Activated CD8-positive, alpha-beta memory T cell treated with anti-CD3 and anti-CD28 coated beads, Interleukin-2, amount 50 U/mL, for 1 hour (primary cell): ENCODE results near the gene CCR7.

Experiments used
- DNase-seq: peaks from one replicate; pipeline ENCODE4 v3.0.0-alpha.2; 2020; ENCODE audit errors: extremely low read depth

Gene CCR7

DNA sequence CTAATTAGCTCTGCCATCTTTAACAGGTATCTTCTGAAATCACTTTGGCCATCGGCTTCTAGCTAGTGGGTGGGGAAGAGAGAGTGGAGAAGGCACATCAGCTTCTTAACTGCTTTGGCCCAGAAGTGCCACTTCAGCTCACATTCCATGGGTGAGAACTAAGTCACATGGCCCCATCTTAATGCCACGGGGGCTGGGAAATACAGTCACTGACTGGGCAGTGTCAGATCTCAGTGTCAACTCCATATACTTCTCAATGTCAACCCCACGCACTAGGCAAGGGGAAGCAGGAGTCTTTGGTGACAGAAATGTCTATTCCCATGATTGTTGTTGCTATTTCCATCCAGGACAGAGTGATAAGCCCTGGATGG, 29.4 kb downstream of the CCR7 start:
- DNase-seq, result no peak

GRCh38 chr17:40535438-40535837, 29.8 kb downstream of the CCR7 start:
- DNase-seq, result no peak

GRCh38 chr17:40534371-40535189, 30.7 kb downstream of the CCR7 start:
- DNase-seq, result no peak

GRCh38 chr17:40533896-40534295, 31.4 kb downstream of the CCR7 start:
- DNase-seq, result no peak

GRCh38 chr17:40532520-40533253, 32.6 kb downstream of the CCR7 start:
- DNase-seq, result no peak

DNA sequence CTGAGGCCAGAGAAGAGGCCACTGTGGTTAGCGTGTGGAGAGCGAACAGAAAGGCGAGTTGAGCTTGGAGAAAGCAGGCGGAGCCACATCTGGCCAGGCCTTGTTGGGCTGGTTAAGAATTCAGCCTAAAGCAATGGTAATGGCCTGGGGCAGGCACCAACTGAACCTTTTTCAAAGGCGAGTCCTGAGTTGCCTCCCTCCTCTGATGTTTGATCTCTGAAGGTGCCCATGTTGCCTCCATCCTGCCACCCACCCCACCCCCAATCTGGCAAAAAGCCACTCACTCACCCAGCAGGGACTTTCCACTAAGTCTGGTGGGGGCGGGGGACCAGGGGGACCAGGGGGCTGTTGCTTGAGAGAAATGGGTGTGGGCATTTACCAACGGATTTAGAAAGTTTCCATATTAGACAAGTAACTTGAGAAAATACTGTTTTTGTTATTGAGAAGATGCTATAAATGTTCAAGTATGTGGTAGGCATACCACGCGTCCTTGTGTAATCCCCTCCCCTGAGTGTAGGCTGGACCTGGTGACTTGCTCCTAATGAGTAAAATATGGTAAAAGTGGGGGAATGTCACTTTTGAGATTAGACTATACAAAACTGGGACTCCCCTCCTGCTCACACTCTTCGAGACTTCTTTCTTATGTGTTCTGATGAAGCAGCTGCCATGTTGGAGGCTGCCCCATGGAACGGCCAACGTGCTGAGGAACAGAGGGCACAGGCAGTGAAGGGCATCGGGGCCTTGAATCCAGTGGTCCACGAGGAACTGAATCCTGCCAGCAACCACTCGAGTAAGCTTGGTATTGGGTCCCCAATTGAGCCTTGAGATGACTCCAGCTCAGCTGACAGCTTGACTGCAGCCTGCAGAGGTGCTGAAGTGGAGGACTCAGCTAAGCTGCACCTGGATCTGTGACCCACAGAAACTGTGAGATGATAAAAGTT, 34.0 kb downstream of the CCR7 start:
- no peak for DNase-seq

DNA sequence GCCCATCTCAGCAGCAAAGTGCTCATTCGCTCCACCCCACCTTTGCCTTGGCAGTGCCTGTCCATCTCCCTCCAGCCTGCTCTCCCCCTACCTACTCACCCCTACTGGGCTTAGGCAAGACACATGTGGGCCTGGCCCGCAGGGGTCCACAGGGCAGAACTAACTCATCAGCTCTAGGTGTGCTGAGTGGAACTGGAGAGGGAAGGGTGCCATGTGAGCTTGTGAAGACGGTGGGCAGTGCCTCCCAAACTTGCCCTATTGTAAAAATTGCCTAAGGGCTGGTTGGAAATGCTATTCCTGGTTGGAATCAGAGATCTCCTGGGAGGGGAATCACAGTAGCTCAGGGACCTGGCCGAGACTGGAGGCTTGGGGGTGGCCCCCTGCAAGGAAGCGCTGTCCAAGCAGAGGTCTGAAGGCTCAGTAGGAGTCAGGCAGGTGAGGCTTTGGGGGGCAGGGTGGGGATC, 34.7 kb downstream of the CCR7 start:
- DNase-seq, result no peak

- DNase-seq, result no peak
These were observed 35.3 kb downstream of the CCR7 start for GRCh38 chr17:40529991-40530390.

DNA sequence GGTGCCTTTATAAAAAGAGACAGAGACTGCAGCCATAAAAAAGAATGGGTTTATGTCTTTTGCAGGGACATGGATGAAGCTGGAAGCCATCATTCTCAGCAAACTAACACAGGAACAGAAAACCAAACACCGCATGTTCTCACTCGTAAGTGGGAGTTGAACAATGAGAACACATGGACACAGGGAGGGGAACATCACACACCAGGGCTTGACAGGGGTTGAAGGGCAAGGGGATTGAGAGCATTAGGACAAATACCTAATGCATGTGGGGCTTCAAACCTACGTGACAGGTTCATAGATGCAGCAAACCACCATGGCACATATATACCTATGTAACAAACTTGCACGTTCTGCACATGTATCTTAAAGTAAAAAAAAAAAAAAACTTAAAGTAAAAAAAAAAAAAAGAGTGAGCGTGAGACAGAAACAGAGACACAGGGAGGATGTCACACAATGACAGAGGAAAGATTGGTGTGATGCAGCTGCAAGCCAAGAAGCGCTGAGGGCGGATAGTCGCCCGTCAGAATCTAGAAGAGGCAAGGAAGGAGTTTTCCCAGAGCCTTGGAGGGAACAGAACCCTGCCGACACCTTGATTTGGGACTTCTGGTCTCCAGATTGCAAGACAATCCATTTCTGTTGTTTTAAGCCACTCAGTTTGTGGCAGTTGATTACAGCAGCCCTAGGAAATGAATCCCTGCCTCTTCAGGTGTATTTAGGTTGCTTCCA, 36.4 kb downstream of the CCR7 start:
- DNase-seq, result no peak

GRCh38 chr17:40526668-40527067, 38.6 kb downstream of the CCR7 start:
- DNase-seq, result no peak

DNA sequence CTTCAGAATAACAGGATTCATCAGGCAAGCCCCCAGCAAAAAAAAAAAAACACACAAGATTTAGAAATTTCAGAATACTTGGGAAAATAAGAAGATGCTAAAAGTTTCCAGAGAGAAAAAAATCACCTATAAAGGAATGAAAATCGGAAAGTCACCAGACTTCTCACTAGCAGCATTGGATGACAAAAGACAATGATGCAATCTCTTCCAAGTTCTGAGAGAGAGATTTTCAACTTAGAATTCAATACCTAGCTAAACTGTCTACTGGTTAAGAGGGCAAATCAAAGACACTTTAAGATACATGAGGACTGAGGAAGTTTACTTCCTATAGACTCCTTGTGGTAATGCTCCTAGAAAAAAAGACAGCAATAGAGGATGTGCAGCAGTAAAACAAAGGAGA, 40.0 kb downstream of the CCR7 start:
- DNase-seq, result no peak

DNA sequence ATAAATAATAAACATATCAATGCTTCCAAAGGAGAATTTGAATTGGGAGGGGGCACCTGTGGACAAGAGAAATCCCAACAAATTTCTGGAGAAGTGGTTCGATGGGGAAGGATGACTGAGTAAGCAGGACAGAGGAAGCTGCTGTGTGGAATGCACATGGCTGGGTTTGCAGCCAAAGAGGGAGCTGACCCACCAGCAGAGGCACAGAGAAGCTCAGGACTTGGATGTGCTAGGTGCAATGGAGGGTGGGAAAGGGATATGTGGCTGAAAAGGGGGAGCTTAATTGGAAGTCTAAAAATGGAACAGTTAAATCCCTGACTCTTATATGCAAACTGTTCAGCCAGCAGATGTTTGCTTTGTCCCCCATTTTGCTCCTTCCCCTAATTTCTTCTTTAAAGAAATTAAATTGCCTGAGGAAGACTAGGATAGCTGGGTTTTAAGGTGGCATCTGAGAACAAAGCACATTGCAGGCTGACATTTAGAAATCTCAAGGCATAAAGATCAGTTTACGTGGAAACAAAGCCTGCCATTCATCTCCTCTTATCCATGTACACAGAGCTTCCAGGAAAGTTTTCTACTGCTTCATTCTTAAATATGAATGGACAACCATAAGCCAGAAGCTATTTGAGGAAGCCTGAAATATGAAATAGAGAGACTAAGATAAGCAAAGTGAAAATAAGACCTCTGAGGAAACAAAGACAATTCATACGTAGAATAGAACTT, 40.9 kb downstream of the CCR7 start:
- DNase-seq, result no peak

DNA sequence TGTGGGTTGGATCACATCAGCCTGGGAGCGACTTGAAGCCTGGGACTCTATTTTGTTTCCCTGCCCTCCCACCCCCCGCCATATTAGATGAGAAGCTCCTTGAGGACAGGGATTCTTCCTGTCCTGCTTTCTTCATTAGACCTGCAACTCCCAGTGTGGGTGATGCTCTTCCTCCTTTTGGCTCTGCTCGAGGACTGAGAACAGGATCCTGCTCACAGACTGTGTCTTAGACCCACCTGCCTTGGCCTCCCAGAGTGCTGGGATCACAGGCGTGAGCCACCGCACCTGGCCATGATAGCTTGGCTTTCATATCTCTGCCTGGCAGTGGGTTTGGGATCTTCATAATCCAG, 42.3 kb downstream of the CCR7 start:
- DNase-seq, result no peak

GRCh38 chr17:40522250-40522960, 42.9 kb downstream of the CCR7 start:
- no peak for DNase-seq

GRCh38 chr17:40520991-40521453, 44.2 kb downstream of the CCR7 start:
- DNase-seq, result no peak

- no peak for DNase-seq
These were observed 46.0 kb downstream of the CCR7 start for GRCh38 chr17:40519089-40519775.

DNA sequence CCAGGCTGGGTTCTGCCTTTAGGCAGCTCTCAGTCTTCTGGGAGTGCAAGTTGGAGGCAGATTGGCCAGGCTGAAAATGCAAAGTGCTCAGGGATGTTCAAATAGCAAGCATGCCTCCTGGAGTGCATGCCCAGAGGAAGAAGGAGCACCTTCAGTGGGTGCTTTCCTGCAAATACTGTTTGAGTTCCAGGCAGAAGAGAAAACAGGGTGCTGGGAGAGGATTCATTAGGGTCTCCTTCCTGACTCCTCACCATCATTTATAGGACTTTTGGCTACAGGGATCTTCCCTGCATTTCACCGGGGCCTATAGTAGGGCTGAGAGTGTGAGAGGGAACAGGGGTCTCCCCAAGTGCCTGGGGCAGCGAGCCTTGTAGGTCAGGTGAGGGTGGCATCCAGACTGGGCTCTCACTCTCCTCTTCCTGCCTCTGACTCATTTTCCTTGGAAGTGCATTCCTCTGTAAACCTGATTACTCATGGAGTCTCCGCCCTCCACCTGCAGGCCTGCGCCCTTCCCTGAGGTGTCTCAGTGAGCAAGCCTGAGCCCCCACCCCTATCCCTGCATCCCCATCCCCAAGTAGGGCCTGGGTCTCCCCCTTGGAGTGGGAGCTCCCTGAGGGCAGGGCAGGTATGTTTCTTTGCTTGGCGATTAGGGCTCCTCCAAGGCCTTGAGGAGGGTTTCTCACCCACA, 46.7 kb downstream of the CCR7 start:
- no peak for DNase-seq

GRCh38 chr17:40517981-40518380, 47.3 kb downstream of the CCR7 start:
- DNase-seq, result no peak

GRCh38 chr17:40517286-40517662, 48.0 kb downstream of the CCR7 start:
- no peak for DNase-seq
